Colonic mucosa (tissue), 4 donors: ENCODE measurements around the gene PPFIA4. TPM values are rescaled to one million over a fixed set of nuclear protein-coding genes. Genes with fewer than 3 reads are reported as not detected.

ENCODE experiments used
- DNase-seq: peaks from one replicate; pipeline ENCODE4 v3.0.0-alpha.2; 2020
- H3K27ac ChIP-seq: fragments of 200-600 bp; one replicate; pipeline ENCODE4 v1.8.0; 2021
- H3K27me3 ChIP-seq: fragments of 200-600 bp; one replicate; pipeline ENCODE4 v1.8.0; 2021
- H3K36me3 ChIP-seq: fragments of 200-600 bp; one replicate; pipeline ENCODE4 v1.8.0; 2021
- H3K4me1 ChIP-seq: fragments of 200-600 bp; one replicate; pipeline ENCODE4 v1.8.0; 2021; ENCODE audit warnings: mild to moderate bottlenecking
- H3K4me3 ChIP-seq: fragments of 200-600 bp; one replicate; pipeline ENCODE4 v1.8.0; 2021
- H3K9ac ChIP-seq, 2 donors: one replicate each; pipeline ENCODE4 v1.7.0; 2013; ENCODE audit warnings: control low read depth in 2 of 2, low read depth in 2 of 2, low read length in 2 of 2
- H3K9me3 ChIP-seq: fragments of 200-600 bp; one replicate; pipeline ENCODE4 v1.8.0; 2021
- intact Hi-C: fragments of 100-400 bp; cut with DNase I; formaldehyde crosslinking; loops from one replicate; pipeline ENCODE4 v1.14.1; 2022
- total RNA-seq, 2 donors: library from RNA; stranded (reverse); fragmentation: NEBNext Ultra II Directional in 1 of 2; extraction: Animal tissue kit (Norgen Biotek cat#: 25700) in 1 of 2; gene quantifications; one replicate each; pipeline ENCODE4 v1.2.1, GENCODE V29; 2021
- TF ChIP-seq, protein P1 (sequence below): fragments of 200-600 bp; IDR thresholded peaks from one replicate; pipeline ENCODE4 v1.8.0; 2022; ENCODE audit warnings: antibody characterized with exemption, mild to moderate bottlenecking
- donor health status: healthy.
- donor health status: DM: no; HTN: no; CAD: no.
- donor health status: DM: no; HTN: no; CAD: no.

Gene PPFIA4
- total RNA-seq, 2 donors from 2014 or later = 1.6 to 7.3 TPM

GRCh38 chr1:203040513-203041275 lies 14.4 kb downstream of the PPFIA4 start:
- H3K36me3 ChIP-seq = no peaks in the 10 kb centered on the region

GRCh38 chr1:203041351-203041932 lies 15.2 kb downstream of the PPFIA4 start:
- no peak for DNase-seq
- no peaks in the 10 kb centered on the region for H3K36me3 ChIP-seq
- intact Hi-C loops = no loop called here

More at GRCh38 chr1:203040513-203041275, 14.4 kb downstream of the PPFIA4 start:
- no peaks in the 10 kb centered on the region for H3K4me1 ChIP-seq
- DNase-seq = no peak
- no peak overlapping the region for H3K4me3 ChIP-seq
- no peaks in the 10 kb centered on the region for H3K9me3 ChIP-seq
- no peak overlapping the region for H3K9ac ChIP-seq
- intact Hi-C loops = no loop called here
- H3K27me3 ChIP-seq = no peaks in the 10 kb centered on the region
- TF ChIP-seq, protein P1, sequence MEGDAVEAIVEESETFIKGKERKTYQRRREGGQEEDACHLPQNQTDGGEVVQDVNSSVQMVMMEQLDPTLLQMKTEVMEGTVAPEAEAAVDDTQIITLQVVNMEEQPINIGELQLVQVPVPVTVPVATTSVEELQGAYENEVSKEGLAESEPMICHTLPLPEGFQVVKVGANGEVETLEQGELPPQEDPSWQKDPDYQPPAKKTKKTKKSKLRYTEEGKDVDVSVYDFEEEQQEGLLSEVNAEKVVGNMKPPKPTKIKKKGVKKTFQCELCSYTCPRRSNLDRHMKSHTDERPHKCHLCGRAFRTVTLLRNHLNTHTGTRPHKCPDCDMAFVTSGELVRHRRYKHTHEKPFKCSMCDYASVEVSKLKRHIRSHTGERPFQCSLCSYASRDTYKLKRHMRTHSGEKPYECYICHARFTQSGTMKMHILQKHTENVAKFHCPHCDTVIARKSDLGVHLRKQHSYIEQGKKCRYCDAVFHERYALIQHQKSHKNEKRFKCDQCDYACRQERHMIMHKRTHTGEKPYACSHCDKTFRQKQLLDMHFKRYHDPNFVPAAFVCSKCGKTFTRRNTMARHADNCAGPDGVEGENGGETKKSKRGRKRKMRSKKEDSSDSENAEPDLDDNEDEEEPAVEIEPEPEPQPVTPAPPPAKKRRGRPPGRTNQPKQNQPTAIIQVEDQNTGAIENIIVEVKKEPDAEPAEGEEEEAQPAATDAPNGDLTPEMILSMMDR = no peak
- no peak overlapping the region for H3K27ac ChIP-seq

GRCh38 chr1:203043830-203044545 lies 17.7 kb downstream of the PPFIA4 start:
- intact Hi-C loops = no loop called here
- no peak overlapping the region for H3K9ac ChIP-seq
- H3K27me3 ChIP-seq = no peaks in the 10 kb centered on the region
- no peak for DNase-seq
- no peaks in the 10 kb centered on the region for H3K9me3 ChIP-seq
- no peak overlapping the region for H3K27ac ChIP-seq
- H3K36me3 ChIP-seq = no peaks in the 10 kb centered on the region
- no peak overlapping the region for H3K4me3 ChIP-seq
- TF ChIP-seq, protein P1 = no peak
- H3K4me1 ChIP-seq = no peaks in the 10 kb centered on the region

More at GRCh38 chr1:203041351-203041932, 15.2 kb downstream of the PPFIA4 start:
- TF ChIP-seq, protein P1 = no peak
- Histone ChIP-seq H3K9ac (no peak overlapping the region), H3K4me1 (no peaks in the 10 kb centered on the region), H3K9me3 (no peaks in the 10 kb centered on the region), H3K27me3 (no peaks in the 10 kb centered on the region), H3K4me3 (no peak overlapping the region), H3K27ac (no peak overlapping the region)

DNA sequence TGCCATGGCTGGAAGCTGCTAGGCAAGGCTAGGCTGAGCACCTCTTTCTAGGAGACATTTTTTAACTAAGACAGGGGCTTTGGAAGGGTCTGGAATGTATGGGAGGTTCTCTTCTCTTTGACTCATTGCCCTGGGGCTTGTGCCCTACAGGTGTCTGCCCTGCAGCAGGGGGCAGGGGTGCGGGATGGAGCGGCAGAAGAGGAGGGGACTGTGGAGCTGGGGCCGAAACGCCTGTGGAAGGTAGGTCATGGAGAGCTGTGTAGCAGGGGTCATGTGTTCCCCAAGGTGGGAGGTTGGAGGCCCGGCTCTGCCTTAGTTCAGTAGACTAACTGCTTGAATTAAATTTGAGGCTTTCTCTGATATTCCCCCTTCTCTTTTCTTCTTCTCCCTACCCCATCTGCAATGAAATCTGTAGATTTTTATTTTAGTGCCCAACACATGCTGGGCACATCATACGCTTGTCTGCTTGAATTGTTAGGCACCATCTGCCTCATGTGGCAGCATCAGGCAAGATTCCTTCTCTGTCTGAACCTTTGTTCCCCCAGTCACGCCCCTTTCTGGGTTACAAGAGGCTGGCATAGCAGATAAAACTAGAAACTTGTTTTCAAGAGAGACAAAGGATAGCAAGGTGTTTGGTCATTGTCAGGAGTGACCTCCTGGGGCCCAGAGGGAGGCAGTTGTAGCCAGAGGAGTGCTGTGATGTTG lies 18.4 kb downstream of the PPFIA4 start:
- Histone ChIP-seq H3K4me3 (no peak overlapping the region), H3K9ac (no peak overlapping the region), H3K36me3 (no peaks in the 10 kb centered on the region), H3K27me3 (no peaks in the 10 kb centered on the region), H3K4me1 (no peaks in the 10 kb centered on the region), H3K9me3 (no peaks in the 10 kb centered on the region), H3K27ac (no peak overlapping the region)
- intact Hi-C loops = no loop called here
- no peak for DNase-seq
- TF ChIP-seq, protein P1 = no peak

- DNase-seq = no peak
- H3K27ac ChIP-seq = no peak overlapping the region
- no peaks in the 10 kb centered on the region for H3K27me3 ChIP-seq
- intact Hi-C loops = no loop called here
- TF ChIP-seq, protein P1 = no peak
- no peaks in the 10 kb centered on the region for H3K9me3 ChIP-seq
- no peaks in the 10 kb centered on the region for H3K36me3 ChIP-seq
- no peaks in the 10 kb centered on the region for H3K4me1 ChIP-seq
- H3K9ac ChIP-seq = no peak overlapping the region
- no peak overlapping the region for H3K4me3 ChIP-seq
Observed at GRCh38 chr1:203045336-203045735, 19.0 kb downstream of the PPFIA4 start.
